Progenitor cell of endocrine pancreas (in vitro differentiated cells): Measurements from ENCODE around the gene PNMA5. TPM values are rescaled to one million over a fixed set of nuclear protein-coding genes. Genes with fewer than 3 reads are reported as not detected.
"Not testable (repeated sequence)": the region's sequence is repeated elsewhere in the genome, so short reads cannot be mapped to it uniquely, and the experiment has no call there.

Experiments
- DNase-seq: peaks from one replicate; pipeline ENCODE4 v3.0.0; 2021; ENCODE audit warnings: low spot score; ENCODE audit not compliant: unreplicated experiment
- H3K27ac Mint-ChIP-seq: 2 replicates; pipeline ENCODE4 v1.8.0; 2021; ENCODE audit warnings: mild to moderate bottlenecking, moderate library complexity, mixed read lengths
- H3K27me3 Mint-ChIP-seq: 2 replicates; pipeline ENCODE4 v1.8.0; 2021; ENCODE audit warnings: mixed read lengths
- H3K36me3 Mint-ChIP-seq: 2 replicates; pipeline ENCODE4 v1.8.0; 2022; ENCODE audit warnings: mixed read lengths; ENCODE audit not compliant: insufficient read depth
- H3K4me1 Mint-ChIP-seq: 2 replicates; pipeline ENCODE4 v1.8.0; 2021; ENCODE audit warnings: low read depth, mixed read lengths
- H3K4me3 Mint-ChIP-seq: 2 replicates; pipeline ENCODE4 v1.8.0; 2021; ENCODE audit warnings: low read depth, mild to moderate bottlenecking, moderate library complexity, mixed read lengths
- H3K9me3 Mint-ChIP-seq: 2 replicates; pipeline ENCODE4 v1.8.0; 2021; ENCODE audit warnings: low read depth, mixed read lengths
- CTCF ChIP-seq: fragments of 200-600 bp; sonication (generic); IDR thresholded peaks from one replicate; pipeline ENCODE4 v1.5.0; 2021; ENCODE audit warnings: antibody characterized with exemption, mild to moderate bottlenecking; ENCODE audit not compliant: unreplicated experiment
- total RNA-seq: library from RNA; stranded (reverse); gene quantifications from 2 replicates; pipeline ENCODE4 v1.2.1, GENCODE V29; 2021

Gene PNMA5
- total RNA-seq, 1 donor from 2014 or later: not detected

DNA sequence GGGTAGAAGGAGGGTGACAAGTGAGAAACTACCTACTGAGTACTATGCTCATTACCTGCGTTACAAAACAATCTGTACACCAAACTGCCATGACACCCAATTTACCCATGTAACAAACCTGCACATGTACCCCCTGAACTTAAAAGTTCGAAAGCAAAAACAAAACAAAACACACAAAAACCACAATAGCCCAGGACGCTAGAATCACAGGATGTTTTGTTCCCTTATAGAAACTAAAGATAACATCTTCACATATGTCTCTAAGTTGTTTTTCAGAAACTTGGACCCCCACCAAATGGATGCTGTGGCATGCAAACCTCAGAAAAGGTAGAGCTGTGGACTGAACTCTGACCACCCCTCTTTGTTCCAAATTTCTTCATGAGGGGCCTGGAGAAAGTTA lies 25.2 kb upstream of the PNMA5 start:
- TF ChIP-seq CTCF: no peak
- H3K4me3 Mint-ChIP-seq: no peak overlapping the region
- no peaks in the 10 kb centered on the region for H3K4me1 Mint-ChIP-seq
- H3K27me3 Mint-ChIP-seq: peaks cover 11% of the 10 kb centered on the region
- H3K27ac Mint-ChIP-seq: no peak overlapping the region
- peaks cover 21% of the 10 kb centered on the region for H3K9me3 Mint-ChIP-seq
- H3K36me3 Mint-ChIP-seq: no peaks in the 10 kb centered on the region
- no peak for DNase-seq

- not testable (repeated sequence) for DNase-seq, H3K36me3 Mint-ChIP-seq, H3K4me1 Mint-ChIP-seq, H3K27ac Mint-ChIP-seq, H3K4me3 Mint-ChIP-seq
- Mint-ChIP-seq H3K9me3 (peaks cover 22% of the 10 kb centered on the region), H3K27me3 (peaks cover 13% of the 10 kb centered on the region)
Measured at GRCh38 chrX:153017174-153017573, 23.3 kb upstream of the PNMA5 start.

DNA sequence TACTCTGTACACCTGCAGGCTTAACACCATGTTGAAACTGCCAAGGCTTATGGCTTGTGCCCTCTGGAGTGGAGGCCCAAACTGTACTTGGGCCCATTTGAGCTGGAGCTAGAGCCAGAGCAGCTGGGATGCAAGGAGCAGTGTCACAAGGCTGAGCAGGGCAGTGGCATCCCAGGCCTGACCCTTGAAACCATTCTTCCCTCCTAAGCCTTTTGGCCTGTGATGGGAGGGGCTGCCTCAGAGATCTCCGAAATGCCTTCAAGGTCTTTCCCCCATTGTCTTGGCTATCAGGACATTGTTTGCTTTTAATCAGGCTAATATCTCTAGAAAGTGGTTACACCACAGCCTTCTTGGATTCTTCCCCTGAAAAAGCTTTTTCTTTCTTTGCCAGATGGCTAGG lies 10.9 kb upstream of the PNMA5 start:
- Mint-ChIP-seq H3K27ac (no peak overlapping the region), H3K4me1 (peaks cover 3% of the 10 kb centered on the region), H3K9me3 (peaks cover 41% of the 10 kb centered on the region), H3K4me3 (no peak overlapping the region), H3K27me3 (no peaks in the 10 kb centered on the region), H3K36me3 (peaks cover 2% of the 10 kb centered on the region)
- DNase-seq: no peak
- no peak for TF ChIP-seq CTCF

GRCh38 chrX:153003981-153004380 lies 10.1 kb upstream of the PNMA5 start:
- H3K4me1 Mint-ChIP-seq: peaks cover 8% of the 10 kb centered on the region
- H3K9me3 Mint-ChIP-seq: peaks cover 41% of the 10 kb centered on the region

GRCh38 chrX:153002182-153002581 lies 8.3 kb upstream of the PNMA5 start:
- not testable (repeated sequence) for H3K4me1 Mint-ChIP-seq, H3K27me3 Mint-ChIP-seq, H3K27ac Mint-ChIP-seq, H3K4me3 Mint-ChIP-seq, DNase-seq, H3K36me3 Mint-ChIP-seq
- H3K9me3 Mint-ChIP-seq: peaks cover 34% of the 10 kb centered on the region

More at GRCh38 chrX:153003981-153004380, 10.1 kb upstream of the PNMA5 start:
- H3K27me3 Mint-ChIP-seq: no peaks in the 10 kb centered on the region
- H3K27ac Mint-ChIP-seq: no peak overlapping the region
- no peak overlapping the region for H3K4me3 Mint-ChIP-seq
- peaks cover 2% of the 10 kb centered on the region for H3K36me3 Mint-ChIP-seq
- no peak for TF ChIP-seq CTCF
- no peak for DNase-seq

- no peak for TF ChIP-seq CTCF
- Mint-ChIP-seq H3K4me1 (peaks cover 5% of the 10 kb centered on the region), H3K9me3 (peaks cover 10% of the 10 kb centered on the region), H3K4me3 (no peak overlapping the region), H3K36me3 (no peaks in the 10 kb centered on the region), H3K27ac (no peak overlapping the region), H3K27me3 (no peaks in the 10 kb centered on the region)
- no peak for DNase-seq
Measured at GRCh38 chrX:152997337-152997736, 3.4 kb upstream of the PNMA5 start.
